K562 (cell line): ENCODE results near the gene NFE2. TPM values are rescaled to one million over a fixed set of nuclear protein-coding genes. Genes with fewer than 3 reads are reported as not detected.

Source experiments
- ATAC-seq: fragments of 200-7000 bp; cut with Tn5 transposase; 3 replicates; pipeline ENCODE4 v1.9.1; 2020; ENCODE audit warnings: moderate library complexity
- BruUV-seq: library from RNA; stranded (reverse); fragments of 400-500 nt; replicated peaks from 2 replicates; lab custom pipeline; 2021; lab: Mats Ljungman, UMichigan
- CTCF ChIA-PET: fragments of 300-600 bp; formaldehyde crosslinking; extraction: SDS; loops from one replicate; lab custom pipeline; 2021; ENCODE audit warnings: low intra/inter-chr PET ratio; lab: Yijun Ruan, JAX
- POLR2A ChIA-PET: fragments of 300-600, 350-650 bp; sonication (Branson Sonifier 250); formaldehyde crosslinking; extraction: SDS; loops from one replicate; lab custom pipeline; 2021; ENCODE audit warnings: antibody characterized with exemption, inconsistent platforms; lab: Yijun Ruan, JAX
- DNase-seq, 4 experiments: peaks; one replicate each; pipeline versions ENCODE4 v3.0.0 to v3.0.0-alpha.2; 2011 to 2018; ENCODE audit warnings: low spot score in 3 of 4, mixed read lengths in 3 of 4; ENCODE audit errors: extremely low read depth in 1 of 4
- FAIRE-seq: peaks from 2 replicates; lab custom pipeline; 2011; peaks lifted over from hg19 to GRCh38; lab: Jason Lieb, UNC
- H2AFZ ChIP-seq: 2 replicates; pipeline ENCODE4 v1.6.0; 2011; ENCODE audit warnings: low read depth, low read length, control low read depth, inconsistent platforms
- H3K27ac ChIP-seq: fragments of 200-600 bp; 3 replicates; pipeline ENCODE4 v1.8.0; 2011; ENCODE audit warnings: low read depth, mild to moderate bottlenecking, control low read depth, inconsistent platforms, low read length, moderate library complexity, mixed read lengths; ENCODE audit errors: extremely low read depth
- H3K27me3 ChIP-seq, 2 experiments: fragments of 300-600 bp in 1 of 2; 2 replicates in 1 of 2; 3 replicates in 1 of 2; pipeline versions ENCODE4 v1.6.0 to v1.8.0; 2011; ENCODE audit warnings: inconsistent platforms in 2 of 2, low read length in 2 of 2, mild to moderate bottlenecking in 1 of 2, mixed read lengths in 1 of 2, moderate library complexity in 1 of 2; ENCODE audit not compliant: control insufficient read depth in 2 of 2, insufficient read depth in 2 of 2
- H3K36me3 ChIP-seq: fragments of 300-600 bp; 3 replicates; pipeline ENCODE4 v1.8.0; 2011; ENCODE audit warnings: mild to moderate bottlenecking, low read length, inconsistent platforms; ENCODE audit not compliant: control insufficient read depth, insufficient read depth
- H3K4me1 ChIP-seq, 2 experiments: fragments of 200-600 bp in 1 of 2; replicated peaks in 1 of 2; 2 replicates in 1 of 2; 3 replicates in 1 of 2; pipeline versions ENCODE4 v1.5.1 to v1.8.0; 2011; ENCODE audit warnings: inconsistent platforms in 2 of 2, low read length in 2 of 2, mild to moderate bottlenecking in 1 of 2, mixed read lengths in 1 of 2, moderate library complexity in 1 of 2; ENCODE audit not compliant: control insufficient read depth in 2 of 2, insufficient read depth in 2 of 2
- H3K4me2 ChIP-seq: 2 replicates; pipeline ENCODE4 v1.6.1; 2011; ENCODE audit warnings: low read length, control low read depth, inconsistent platforms, mixed read lengths; ENCODE audit not compliant: insufficient read depth
- H3K4me3 ChIP-seq: fragments of 200-600 bp; sonication (generic), shearing (Covaris generic); 2 replicates; pipeline ENCODE4 v1.5.1; 2016; ENCODE audit warnings: control low read depth, inconsistent platforms
- H3K79me2 ChIP-seq: fragments of 200-600 bp; 3 replicates; pipeline ENCODE4 v1.8.0; 2011; ENCODE audit warnings: low read length, inconsistent platforms; ENCODE audit not compliant: control insufficient read depth, insufficient read depth
- H3K9ac ChIP-seq, 2 experiments: 2 replicates each; pipeline versions ENCODE4 v1.6.0 to v1.6.1; 2011; ENCODE audit warnings: low read depth in 2 of 2, low read length in 2 of 2, control low read depth in 1 of 2, inconsistent platforms in 1 of 2, mild to moderate bottlenecking in 1 of 2, mixed read lengths in 1 of 2; ENCODE audit not compliant: insufficient read depth in 1 of 2
- H3K9me1 ChIP-seq: one replicate; pipeline ENCODE4 v1.6.0; 2011; ENCODE audit warnings: inconsistent platforms, mild to moderate bottlenecking, low read length, moderate library complexity; ENCODE audit not compliant: control insufficient read depth, insufficient read depth
- H3K9me3 ChIP-seq: replicated peaks from 2 replicates; pipeline ENCODE4 v1.5.1; 2011; ENCODE audit warnings: low read depth, low read length, inconsistent platforms; ENCODE audit not compliant: control insufficient read depth, insufficient read depth
- H4K20me1 ChIP-seq: replicated peaks from 2 replicates; pipeline ENCODE4 v1.6.1; 2011; ENCODE audit warnings: low read length, inconsistent platforms, mixed read lengths; ENCODE audit not compliant: control insufficient read depth, insufficient read depth
- MAZ ChIP-seq, 2 experiments: fragments of 450-650 bp in 1 of 2; sonication (generic) in 1 of 2; formaldehyde crosslinking; IDR thresholded peaks in 1 of 2; conservative IDR thresholded peaks in 1 of 2; 2 replicates each; pipeline versions ENCODE4 v1.4.0 to v1.5.0; 2020; ENCODE audit warnings: mild to moderate bottlenecking in 1 of 2, missing genetic modification reagents in 1 of 2
- MYC ChIP-seq, 2 experiments: fragments of 250-450 bp in 1 of 2; sonication (Bioruptor Pico) in 1 of 2; IDR thresholded peaks; 2 replicates each; pipeline versions ENCODE4 v1.5.1 to v1.6.1; 2012 to 2021; ENCODE audit warnings: low read depth in 2 of 2, borderline replicate concordance in 1 of 2, improper control_type of control experiment in 1 of 2, low read length in 1 of 2, mild to moderate bottlenecking in 1 of 2, moderate library complexity in 1 of 2
- TBL1XR1 ChIP-seq, 2 experiments: IDR thresholded peaks; 2 replicates each; pipeline ENCODE4 v1.6.1; 2012; ENCODE audit warnings: improper control_type of control experiment in 2 of 2, low read length in 2 of 2, mild to moderate bottlenecking in 1 of 2
- ZNF133 ChIP-seq: fragments of 250-450 bp; sonication (Bioruptor Pico); IDR thresholded peaks from 2 replicates; pipeline ENCODE4 v1.4.0; 2020; ENCODE audit warnings: mild to moderate bottlenecking
- WGBS: fragments of 100-300 bp; shearing (Covaris generic); methylation state at CpG from one replicate; pipeline ENCODE4 v1.1.6; 2016; ENCODE audit warnings: low coverage, mixed read lengths; ENCODE audit not compliant: insufficient coverage; ENCODE audit errors: missing lambda C conversion rate; 5-methylcytosine and 5-hydroxymethylcytosine counted together
- in situ Hi-C: fragments of 300-500 bp; cut with MboI; formaldehyde crosslinking; loops from 4 replicates; pipeline ENCODE4 v1.15.0; 2018; ENCODE audit warnings: inconsistent platforms, mixed read lengths
- intact Hi-C: fragments of 100-400 bp; cut with micrococcal nuclease; formaldehyde crosslinking; loops from 2 replicates; pipeline ENCODE4 v1.14.2; 2022
- polyA plus RNA-seq, 8 experiments: library from polyadenylated mRNA; depleted of rRNA in 4 of 8; stranded (reverse) in 5 of 8; unstranded in 3 of 8; fragments of >200 nt; fragmentation: Nextera tagmentation in 2 of 8; fragmentation: Illumina TruSeq in 1 of 8; extraction: Ambion mirVana in 2 of 8; extraction: Trizol in 1 of 8; gene quantifications; 2 replicates each; pipeline versions ENCODE4 v1.2.1 to v1.2.3, GENCODE V29; 2011 to 2014; ENCODE audit warnings: inconsistent platforms in 1 of 8, missing spikeins in 1 of 8
- total RNA-seq, 7 experiments: library from RNA; depleted of rRNA in 6 of 7; stranded (reverse); fragments of >200 nt in 6 of 7; fragmentation: Illumina TruSeq in 2 of 7; extraction: Trizol in 2 of 7; gene quantifications; 2 replicates each; pipeline versions ENCODE4 v1.2.1 to v1.2.3, GENCODE V29; 2011 to 2021; ENCODE audit warnings: low replicate concordance in 1 of 7
- TF ChIP-seq, protein P1 (sequence below): fragments of 200-800 bp; sonication (Bioruptor generic); IDR thresholded peaks from 2 replicates; pipeline ENCODE4 v1.6.1; 2017; ENCODE audit warnings: missing genetic modification characterization, missing compliant biosample characterization
- TF ChIP-seq, protein P2 (sequence below), 2 experiments: fragments of 450-650 bp; IDR thresholded peaks; 2 replicates each; pipeline ENCODE4 v1.6.1; 2016

Gene NFE2
- total and polyA plus RNA-seq, 9 of the 15 experiments (the other 6 are each of a cell fraction or from before 2014, with no cell fraction given), result 12.3 to 282 (median 208) TPM

DNA sequence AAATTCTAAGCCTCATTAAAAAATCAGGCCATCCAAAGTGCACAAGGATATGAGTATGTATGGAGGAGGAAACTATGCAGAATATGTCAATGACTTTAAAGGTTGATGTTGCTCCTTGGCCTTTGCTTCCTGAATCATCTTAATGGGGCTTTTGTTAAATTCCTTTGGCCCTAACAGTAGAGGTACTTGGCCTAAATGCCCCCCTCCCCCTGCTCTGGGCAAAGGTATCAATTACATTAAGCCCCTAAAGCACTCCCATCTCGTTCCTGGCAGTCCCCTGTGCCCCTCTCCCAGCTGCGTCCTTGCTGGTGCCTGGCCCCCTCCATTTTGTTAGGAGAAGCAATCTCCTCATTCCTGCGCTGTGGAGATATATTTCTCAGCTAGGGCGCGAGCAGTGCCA lies 28.9 kb upstream of the NFE2 start:
- WGBS, result 90% methylated on average over 5 of the region's 5 CpGs
- Histone ChIP-seq H2AFZ (no peak overlapping the region), H4K20me1 (no peaks in the 10 kb centered on the region; the same call in 1 of the 2 replicates), H3K4me2 (no peak overlapping the region), H3K36me3 (peaks cover 37% of the 10 kb centered on the region), H3K9me3 (no peaks in the 10 kb centered on the region), H3K4me3 (no peak overlapping the region), H3K9ac (peak overlapping the region in 1 of 2 experiments; percentile 65; a peak in 1 of 4 replicates), H3K27me3 (no peaks in the 10 kb centered on the region), H3K27ac (no peak overlapping the region; the same call in 1 of the 3 replicates), H3K79me2 (peaks cover 92% of the 10 kb centered on the region), H3K4me1 (peaks cover 32 to 34% of the 10 kb centered on the region in 2 experiments; a peak in 4 of 5 replicates), H3K9me1 (no peaks in the 10 kb centered on the region)
- FAIRE-seq (no peak), ATAC-seq (no peak), DNase-seq (no peak)
- CTCF ChIA-PET, result no interaction called here
- no TSS peak for BruUV-seq
- TF ChIP-seq, protein P1, sequence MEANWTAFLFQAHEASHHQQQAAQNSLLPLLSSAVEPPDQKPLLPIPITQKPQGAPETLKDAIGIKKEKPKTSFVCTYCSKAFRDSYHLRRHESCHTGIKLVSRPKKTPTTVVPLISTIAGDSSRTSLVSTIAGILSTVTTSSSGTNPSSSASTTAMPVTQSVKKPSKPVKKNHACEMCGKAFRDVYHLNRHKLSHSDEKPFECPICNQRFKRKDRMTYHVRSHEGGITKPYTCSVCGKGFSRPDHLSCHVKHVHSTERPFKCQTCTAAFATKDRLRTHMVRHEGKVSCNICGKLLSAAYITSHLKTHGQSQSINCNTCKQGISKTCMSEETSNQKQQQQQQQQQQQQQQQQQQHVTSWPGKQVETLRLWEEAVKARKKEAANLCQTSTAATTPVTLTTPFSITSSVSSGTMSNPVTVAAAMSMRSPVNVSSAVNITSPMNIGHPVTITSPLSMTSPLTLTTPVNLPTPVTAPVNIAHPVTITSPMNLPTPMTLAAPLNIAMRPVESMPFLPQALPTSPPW (CRISPR knock-in tag), result no peak
- TF ChIP-seq MYC (IDR thresholded peaks at IDR 0.05; ENCODE audit: low read depth, low read length) (no peak), MYC (CRISPR knock-in tag; IDR thresholded peaks at IDR 0.05; ENCODE audit: borderline replicate concordance, low read depth) (no peak), ZNF133 (no peak), TBL1XR1 (IDR thresholded peaks at IDR 0.05; ENCODE audit: low read length in 2 of 2) (no peak), MAZ (CRISPR knock-in tag; conservative IDR thresholded peaks at IDR 0.05 in 1 of 2, IDR thresholded peaks at IDR 0.05 in 1 of 2) (no peak)
- TF ChIP-seq, protein P2, sequence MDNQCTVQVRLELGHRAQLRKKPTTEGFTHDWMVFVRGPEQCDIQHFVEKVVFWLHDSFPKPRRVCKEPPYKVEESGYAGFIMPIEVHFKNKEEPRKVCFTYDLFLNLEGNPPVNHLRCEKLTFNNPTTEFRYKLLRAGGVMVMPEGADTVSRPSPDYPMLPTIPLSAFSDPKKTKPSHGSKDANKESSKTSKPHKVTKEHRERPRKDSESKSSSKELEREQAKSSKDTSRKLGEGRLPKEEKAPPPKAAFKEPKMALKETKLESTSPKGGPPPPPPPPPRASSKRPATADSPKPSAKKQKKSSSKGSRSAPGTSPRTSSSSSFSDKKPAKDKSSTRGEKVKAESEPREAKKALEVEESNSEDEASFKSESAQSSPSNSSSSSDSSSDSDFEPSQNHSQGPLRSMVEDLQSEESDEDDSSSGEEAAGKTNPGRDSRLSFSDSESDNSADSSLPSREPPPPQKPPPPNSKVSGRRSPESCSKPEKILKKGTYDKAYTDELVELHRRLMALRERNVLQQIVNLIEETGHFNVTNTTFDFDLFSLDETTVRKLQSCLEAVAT (IDR thresholded peaks at IDR 0.05), result no peak
- intact Hi-C loops (loop anchor here (5.0 kb wide), 1 partner anchor 33 kb away; the partner anchor contains the start of gene GPR84), in situ Hi-C loops (loop anchor here (5.0 kb wide), 1 partner anchor 37 kb away; no protein-coding TSS in a partner anchor)
- POLR2A ChIA-PET, result interaction anchor here (0.6 to 6.3 kb wide), 6 partner anchors 12 to 49 kb away, joined by 3 to 47 read pairs (median 4); partner anchors contain the start of genes CBX5 and HNRNPA1
